SK-N-MC (cell line): Measurements from ENCODE around the gene UBR2.

ENCODE experiments used
- EZH2 ChIP-seq: fragments of 200-600 bp; sonication (generic); IDR thresholded peaks from one replicate; pipeline ENCODE4 v1.6.1; 2017; ENCODE audit warnings: antibody characterized with exemption
- POLR2AphosphoS5 ChIP-seq: IDR thresholded peaks from 2 replicates; pipeline ENCODE4 v1.6.1; 2012; ENCODE audit warnings: mild to moderate bottlenecking, low read depth, low read length, borderline replicate concordance

DNA sequence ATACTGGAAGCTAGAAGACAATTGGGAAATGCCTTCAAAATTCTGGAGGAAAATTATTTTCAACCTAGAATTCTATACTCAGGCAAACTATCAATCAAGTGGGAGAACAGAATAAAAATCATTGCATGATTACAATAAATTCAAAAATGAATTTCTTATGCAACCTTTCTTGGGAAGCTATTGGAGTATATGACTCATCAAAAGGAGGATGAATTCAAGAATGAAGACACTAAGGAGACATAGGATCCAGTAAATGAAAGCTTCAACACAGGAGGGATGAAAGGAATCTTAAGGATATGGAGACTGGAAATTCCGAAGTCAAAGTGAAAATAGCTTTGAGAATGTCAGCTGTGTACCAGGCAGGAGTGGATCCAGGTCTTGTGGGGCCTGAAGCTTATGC, 12.6 kb upstream of the UBR2 start:
- TF ChIP-seq EZH2 (no peak), POLR2AphosphoS5 (no peak)
